IMR-90 (cell line): Measurements from ENCODE around the gene ULBP2. TPM values are rescaled to one million over a fixed set of nuclear protein-coding genes. Genes with fewer than 3 reads are reported as not detected.

Source experiments
- ATAC-seq: fragments of 200-7000 bp; cut with Tn5 transposase; 2 replicates; pipeline ENCODE4 v1.9.1; 2020; ENCODE audit warnings: low read depth, mild to moderate bottlenecking, moderate library complexity
- BruUV-seq: library from RNA; stranded (reverse); fragments of 400-500 nt; replicated peaks from 2 replicates; lab custom pipeline; 2021; lab: Mats Ljungman, UMichigan
- CTCF ChIA-PET: fragments of 300-600 bp; formaldehyde crosslinking; extraction: SDS; loops from one replicate; lab custom pipeline; 2021; ENCODE audit warnings: antibody characterized with exemption; lab: Yijun Ruan, JAX
- POLR2A ChIA-PET: fragments of 300-600 bp; sonication (Branson Sonifier 250); formaldehyde crosslinking; loops from one replicate; lab custom pipeline; 2022; ENCODE audit warnings: antibody characterized with exemption; ENCODE audit not compliant: unreplicated experiment; lab: Charles Lee
- DNase-seq: peaks from one replicate; pipeline ENCODE4 v3.0.0; 2013
- H2AFZ ChIP-seq: replicated peaks from 2 replicates; pipeline ENCODE3; 2013; ENCODE audit warnings: low read length, mild to moderate bottlenecking; ENCODE audit not compliant: poor library complexity
- H2AK5ac ChIP-seq: 2 replicates; pipeline ENCODE4 v1.6.1; 2013; ENCODE audit warnings: low read depth, low read length, inconsistent platforms
- H2AK9ac ChIP-seq: replicated peaks from 2 replicates; pipeline ENCODE3; 2013; ENCODE audit warnings: mild to moderate bottlenecking, low read depth, low read length, moderate library complexity; ENCODE audit not compliant: poor library complexity
- H2BK120ac ChIP-seq: 2 replicates; pipeline ENCODE4 v1.6.1; 2013; ENCODE audit warnings: low read depth, low read length, inconsistent platforms
- H2BK15ac ChIP-seq: 3 replicates; pipeline ENCODE4 v1.6.1; 2013; ENCODE audit warnings: low read depth, low read length, inconsistent platforms
- H2BK20ac ChIP-seq: 2 replicates; pipeline ENCODE4 v1.6.1; 2013; ENCODE audit warnings: low read depth, mild to moderate bottlenecking, inconsistent platforms, low read length, moderate library complexity
- H2BK5ac ChIP-seq: 2 replicates; pipeline ENCODE4 v1.6.1; 2013; ENCODE audit warnings: mild to moderate bottlenecking, low read depth, low read length, inconsistent platforms; ENCODE audit not compliant: poor library complexity, severe bottlenecking
- H3K14ac ChIP-seq: replicated peaks from 2 replicates; pipeline ENCODE4 v1.6.1; 2013; ENCODE audit warnings: low read depth, low read length, inconsistent platforms
- H3K18ac ChIP-seq: 2 replicates; pipeline ENCODE4 v1.6.1; 2013; ENCODE audit warnings: low read depth, low read length, control low read depth
- H3K23ac ChIP-seq: 2 replicates; pipeline ENCODE4 v1.6.1; 2013; ENCODE audit warnings: low read depth, low read length, inconsistent platforms
- H3K27ac ChIP-seq: 2 replicates; pipeline ENCODE4 v1.5.1; 2013; ENCODE audit warnings: mild to moderate bottlenecking, control low read depth, low read length; ENCODE audit not compliant: insufficient read depth
- H3K27me3 ChIP-seq: 2 replicates; pipeline ENCODE4 v1.6.1; 2013; ENCODE audit warnings: low read length; ENCODE audit not compliant: control insufficient read depth, insufficient read depth
- H3K36me3 ChIP-seq: 2 replicates; pipeline ENCODE4 v1.6.1; 2013; ENCODE audit warnings: low read length, mixed read lengths; ENCODE audit not compliant: control insufficient read depth, insufficient read depth
- H3K4ac ChIP-seq: 2 replicates; pipeline ENCODE4 v1.6.1; 2013; ENCODE audit warnings: low read depth, low read length, inconsistent platforms
- H3K4me1 ChIP-seq: 2 replicates; pipeline ENCODE4 v1.6.1; 2013; ENCODE audit warnings: low read length, mixed read lengths; ENCODE audit not compliant: control insufficient read depth, insufficient read depth
- H3K4me2 ChIP-seq: 2 replicates; pipeline ENCODE4 v1.6.1; 2013; ENCODE audit warnings: low read depth, mild to moderate bottlenecking, control low read depth, low read length, moderate library complexity
- H3K4me3 ChIP-seq: 2 replicates; pipeline ENCODE4 v1.5.1; 2013; ENCODE audit warnings: low read depth, mild to moderate bottlenecking, control low read depth, low read length, moderate library complexity; ENCODE audit not compliant: insufficient read depth
- H3K56ac ChIP-seq: 2 replicates; pipeline ENCODE4 v1.6.1; 2013; ENCODE audit warnings: low read length, inconsistent platforms; ENCODE audit not compliant: insufficient read depth; ENCODE audit errors: extremely low read depth
- H3K79me1 ChIP-seq, 2 experiments: 2 replicates each; pipeline ENCODE4 v1.6.1; 2013; ENCODE audit warnings: low read length in 2 of 2, inconsistent platforms in 1 of 2, low read depth in 1 of 2
- H3K9ac ChIP-seq: 2 replicates; pipeline ENCODE4 v1.6.1; 2013; ENCODE audit warnings: low read depth, low read length, control low read depth
- H3K9me1 ChIP-seq: 2 replicates; pipeline ENCODE4 v1.6.1; 2013; ENCODE audit warnings: low read length, inconsistent platforms; ENCODE audit not compliant: insufficient read depth
- H3K9me3 ChIP-seq: 2 replicates; pipeline ENCODE4 v1.6.1; 2013; ENCODE audit warnings: low read length; ENCODE audit not compliant: control insufficient read depth, insufficient read depth
- H4K20me1 ChIP-seq: 2 replicates; pipeline ENCODE4 v1.6.1; 2013; ENCODE audit warnings: low read length, inconsistent platforms; ENCODE audit not compliant: insufficient read depth
- H4K5ac ChIP-seq: 2 replicates; pipeline ENCODE4 v1.6.1; 2013; ENCODE audit warnings: mild to moderate bottlenecking, low read depth, low read length, control low read depth
- H4K8ac ChIP-seq, 2 experiments: 2 replicates each; pipeline ENCODE4 v1.6.1; 2013; ENCODE audit warnings: low read depth in 2 of 2, low read length in 2 of 2, control low read depth in 1 of 2, inconsistent platforms in 1 of 2
- H4K91ac ChIP-seq: 2 replicates; pipeline ENCODE4 v1.6.1; 2013; ENCODE audit warnings: low read depth, low read length, inconsistent platforms; ENCODE audit not compliant: insufficient read depth
- BHLHE40 ChIP-seq: fragments of 150-350 bp; IDR thresholded peaks from 2 replicates; pipeline ENCODE4 v1.6.1; 2016; ENCODE audit warnings: mild to moderate bottlenecking, low read depth, low read length
- CEBPB ChIP-seq: IDR thresholded peaks from 2 replicates; pipeline ENCODE4 v1.6.1; 2012; ENCODE audit warnings: low read depth, low read length, improper control_type of control experiment
- CHD1 ChIP-seq: IDR thresholded peaks from 2 replicates; pipeline ENCODE4 v1.6.1; 2012; ENCODE audit warnings: low read depth, low read length, improper control_type of control experiment
- FOS ChIP-seq: fragments of 150-350 bp; IDR thresholded peaks from 2 replicates; pipeline ENCODE4 v1.6.1; 2016; ENCODE audit warnings: low read depth, low read length
- MAFK ChIP-seq: IDR thresholded peaks from 2 replicates; pipeline ENCODE4 v1.6.1; 2012; ENCODE audit warnings: low read depth, low read length, improper control_type of control experiment
- MAZ ChIP-seq: IDR thresholded peaks from 2 replicates; pipeline ENCODE4 v1.6.1; 2012; ENCODE audit warnings: low read depth, mild to moderate bottlenecking, low read length, improper control_type of control experiment, moderate library complexity, borderline replicate concordance
- MXI1 ChIP-seq: IDR thresholded peaks from 2 replicates; pipeline ENCODE4 v1.6.1; 2012; ENCODE audit warnings: low read depth, mild to moderate bottlenecking, low read length, moderate library complexity, borderline replicate concordance
- NFE2L2 ChIP-seq: fragments of 150-350 bp; IDR thresholded peaks from 2 replicates; pipeline ENCODE4 v1.6.1; 2016; ENCODE audit warnings: low read depth, mild to moderate bottlenecking, low read length
- POLR2A ChIP-seq: IDR thresholded peaks from 2 replicates; pipeline ENCODE4 v1.6.1; 2012; ENCODE audit warnings: mild to moderate bottlenecking, low read depth, low read length
- RAD21 ChIP-seq: IDR thresholded peaks from 2 replicates; pipeline ENCODE4 v1.6.1; 2012; ENCODE audit warnings: low read length, improper control_type of control experiment
- RCOR1 ChIP-seq: IDR thresholded peaks from 2 replicates; pipeline ENCODE4 v1.6.1; 2012; ENCODE audit warnings: mild to moderate bottlenecking, low read length, improper control_type of control experiment; ENCODE audit not compliant: insufficient replicate concordance
- RFX5 ChIP-seq: IDR thresholded peaks from 2 replicates; pipeline ENCODE4 v1.8.0; 2012; ENCODE audit warnings: low read depth, mild to moderate bottlenecking, low read length, moderate library complexity
- SMC3 ChIP-seq: fragments of 150-350 bp; IDR thresholded peaks from 2 replicates; pipeline ENCODE4 v1.6.1; 2016; ENCODE audit warnings: low read depth, mild to moderate bottlenecking, antibody characterized with exemption, low read length, moderate library complexity
- WGBS, 2 experiments: methylation state at CpG; one replicate each; pipeline versions ENCODE4 v1.1.5 to v1.1.7; 2013; ENCODE audit warnings: missing lambda C conversion rate in 2 of 2; ENCODE audit not compliant: insufficient read length in 1 of 2; ENCODE audit errors: extremely low coverage in 2 of 2; 5-methylcytosine and 5-hydroxymethylcytosine counted together
- dilution Hi-C: fragments of 300-500 bp; cut with HindIII; formaldehyde crosslinking; loops from one replicate; pipeline ENCODE4 v1.14.3; 2018; ENCODE audit warnings: low sequenced_read_pairs; ENCODE audit not compliant: unreplicated experiment
- in situ Hi-C: fragments of 300-500 bp; cut with MboI; formaldehyde crosslinking; loops from 3 replicates; pipeline ENCODE4 v1.14.3; 2019; ENCODE audit warnings: low sequenced_read_pairs, inconsistent platforms, mixed read lengths
- intact Hi-C: fragments of 100-400 bp; cut with micrococcal nuclease; formaldehyde crosslinking; loops from 2 replicates; pipeline ENCODE4 v1.10.0; 2022
- polyA plus RNA-seq, 3 experiments: library from polyadenylated mRNA; depleted of rRNA; stranded (reverse); fragments of >200 nt; gene quantifications; 2 replicates each; pipeline ENCODE4 v1.2.3, GENCODE V29; 2012; ENCODE audit warnings: low replicate concordance in 1 of 3
- total RNA-seq: library from RNA; depleted of rRNA; stranded (reverse); fragments of >200 nt; gene quantifications from 2 replicates; pipeline ENCODE4 v1.2.3, GENCODE V29; 2012
- TF ChIP-seq, protein P1 (sequence below): fragments of 150-350 bp; IDR thresholded peaks from 2 replicates; pipeline ENCODE4 v1.6.1; 2016; ENCODE audit warnings: low read depth, mild to moderate bottlenecking, low read length, moderate library complexity, borderline replicate concordance
- TF ChIP-seq, protein P2 (sequence below): conservative IDR thresholded peaks from 2 replicates; pipeline ENCODE4 v1.5.1; 2012; ENCODE audit warnings: mild to moderate bottlenecking, low read depth, low read length, improper control_type of control experiment
- TF ChIP-seq, protein P3 (sequence below): fragments of 150-350 bp; IDR thresholded peaks from 2 replicates; pipeline ENCODE4 v1.6.1; 2017; ENCODE audit warnings: mild to moderate bottlenecking, antibody characterized with exemption, low read length, low read depth

Gene ULBP2
- total and polyA plus RNA-seq, 2 of the 4 experiments (the other 2 are of a cell fraction) = 7.9 to 16.2 TPM

DNA sequence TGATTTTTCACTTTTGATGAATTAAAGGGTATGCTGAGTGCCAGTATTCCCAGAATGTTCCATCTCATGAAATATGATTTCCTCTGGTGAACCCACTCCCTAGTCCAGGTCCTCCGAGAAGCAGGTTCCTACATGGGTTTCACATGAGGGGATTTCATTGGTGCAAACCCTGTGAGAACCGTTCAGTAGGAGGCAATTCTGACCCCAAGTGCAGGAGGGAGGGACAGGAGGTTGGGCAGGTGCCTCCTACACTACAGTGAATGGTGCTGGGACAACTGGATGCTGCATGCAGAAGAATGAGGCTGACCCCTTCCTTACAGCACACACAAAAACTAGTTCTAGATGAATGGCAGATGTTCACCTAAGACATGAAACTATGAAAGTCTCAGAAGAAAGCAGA, 5.1 kb upstream of the ULBP2 start:
- dilution Hi-C loops (no loop called here), intact Hi-C loops (loop anchor here (10.0 kb wide), 1 partner anchor 878 kb away; no protein-coding TSS in a partner anchor), in situ Hi-C loops (loop anchor here (5.0 to 25.0 kb wide), 3 partner anchors 71 to 878 kb away; no protein-coding TSS in a partner anchor)
- no peak overlapping the region for H4K5ac ChIP-seq
- H4K20me1 ChIP-seq = no peaks in the 10 kb centered on the region
- H3K9ac ChIP-seq = no peak overlapping the region
- H3K23ac ChIP-seq = no peak overlapping the region
- H2BK20ac ChIP-seq = no peak overlapping the region
- H4K8ac ChIP-seq = no peak overlapping the region
- H3K18ac ChIP-seq = no peak overlapping the region
- H2BK120ac ChIP-seq = no peak overlapping the region
- H3K4me3 ChIP-seq = no peak overlapping the region
- TF ChIP-seq, protein P1, sequence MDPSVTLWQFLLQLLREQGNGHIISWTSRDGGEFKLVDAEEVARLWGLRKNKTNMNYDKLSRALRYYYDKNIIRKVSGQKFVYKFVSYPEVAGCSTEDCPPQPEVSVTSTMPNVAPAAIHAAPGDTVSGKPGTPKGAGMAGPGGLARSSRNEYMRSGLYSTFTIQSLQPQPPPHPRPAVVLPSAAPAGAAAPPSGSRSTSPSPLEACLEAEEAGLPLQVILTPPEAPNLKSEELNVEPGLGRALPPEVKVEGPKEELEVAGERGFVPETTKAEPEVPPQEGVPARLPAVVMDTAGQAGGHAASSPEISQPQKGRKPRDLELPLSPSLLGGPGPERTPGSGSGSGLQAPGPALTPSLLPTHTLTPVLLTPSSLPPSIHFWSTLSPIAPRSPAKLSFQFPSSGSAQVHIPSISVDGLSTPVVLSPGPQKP = no peak
- TF ChIP-seq NFE2L2 (no peak), CHD1 (no peak), CEBPB (no peak), FOS (no peak), SMC3 (no peak), POLR2A (no peak), MXI1 (no peak), RFX5 (no peak), RAD21 (no peak), RCOR1 (no peak), BHLHE40 (no peak), MAZ (no peak), MAFK (no peak)
- TF ChIP-seq, protein P2, sequence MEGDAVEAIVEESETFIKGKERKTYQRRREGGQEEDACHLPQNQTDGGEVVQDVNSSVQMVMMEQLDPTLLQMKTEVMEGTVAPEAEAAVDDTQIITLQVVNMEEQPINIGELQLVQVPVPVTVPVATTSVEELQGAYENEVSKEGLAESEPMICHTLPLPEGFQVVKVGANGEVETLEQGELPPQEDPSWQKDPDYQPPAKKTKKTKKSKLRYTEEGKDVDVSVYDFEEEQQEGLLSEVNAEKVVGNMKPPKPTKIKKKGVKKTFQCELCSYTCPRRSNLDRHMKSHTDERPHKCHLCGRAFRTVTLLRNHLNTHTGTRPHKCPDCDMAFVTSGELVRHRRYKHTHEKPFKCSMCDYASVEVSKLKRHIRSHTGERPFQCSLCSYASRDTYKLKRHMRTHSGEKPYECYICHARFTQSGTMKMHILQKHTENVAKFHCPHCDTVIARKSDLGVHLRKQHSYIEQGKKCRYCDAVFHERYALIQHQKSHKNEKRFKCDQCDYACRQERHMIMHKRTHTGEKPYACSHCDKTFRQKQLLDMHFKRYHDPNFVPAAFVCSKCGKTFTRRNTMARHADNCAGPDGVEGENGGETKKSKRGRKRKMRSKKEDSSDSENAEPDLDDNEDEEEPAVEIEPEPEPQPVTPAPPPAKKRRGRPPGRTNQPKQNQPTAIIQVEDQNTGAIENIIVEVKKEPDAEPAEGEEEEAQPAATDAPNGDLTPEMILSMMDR = no peak
- TF ChIP-seq, protein P3, sequence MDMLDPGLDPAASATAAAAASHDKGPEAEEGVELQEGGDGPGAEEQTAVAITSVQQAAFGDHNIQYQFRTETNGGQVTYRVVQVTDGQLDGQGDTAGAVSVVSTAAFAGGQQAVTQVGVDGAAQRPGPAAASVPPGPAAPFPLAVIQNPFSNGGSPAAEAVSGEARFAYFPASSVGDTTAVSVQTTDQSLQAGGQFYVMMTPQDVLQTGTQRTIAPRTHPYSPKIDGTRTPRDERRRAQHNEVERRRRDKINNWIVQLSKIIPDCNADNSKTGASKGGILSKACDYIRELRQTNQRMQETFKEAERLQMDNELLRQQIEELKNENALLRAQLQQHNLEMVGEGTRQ = no peak
- ChIA-PET POLR2A (no interaction called here), CTCF (no interaction called here)
- no peak overlapping the region for H3K56ac ChIP-seq
- no peaks in the 10 kb centered on the region for H3K79me1 ChIP-seq
- H3K4ac ChIP-seq = no peak overlapping the region
- no peak overlapping the region for H3K14ac ChIP-seq
- no peak overlapping the region for H2AK9ac ChIP-seq
- no peak overlapping the region for H4K91ac ChIP-seq
- H3K36me3 ChIP-seq = no peaks in the 10 kb centered on the region
- BruUV-seq = no TSS peak
- WGBS, 2 experiments = no CpG with 5 or more reads among the region's 2 CpGs
- H3K9me1 ChIP-seq = no peaks in the 10 kb centered on the region
- H3K4me1 ChIP-seq = peaks cover 4% of the 10 kb centered on the region; the same call in 1 of the 2 replicates
- no peak overlapping the region for H3K4me2 ChIP-seq
- DNase-seq (no peak), ATAC-seq (no peak)
- no peak overlapping the region for H2AK5ac ChIP-seq
- no peak overlapping the region for H3K27ac ChIP-seq
- H3K27me3 ChIP-seq = peaks cover 56% of the 10 kb centered on the region
- no peak overlapping the region for H2BK5ac ChIP-seq
- H3K9me3 ChIP-seq = no peaks in the 10 kb centered on the region
- H2AFZ ChIP-seq = no peak overlapping the region
- no peak overlapping the region for H2BK15ac ChIP-seq
